Activated CD4-positive, alpha-beta T cell treated with anti-CD3 and anti-CD28 coated beads for 36 hours (primary cell): ENCODE data around the gene KAZN. TPM values are rescaled to one million over a fixed set of nuclear protein-coding genes. Genes with fewer than 3 reads are reported as not detected.

ENCODE experiments used
- ATAC-seq: fragments of 200-7000 bp; cut with Tn5 transposase; one replicate; pipeline ENCODE4 v1.10.0; 2021; ENCODE audit warnings: mild to moderate bottlenecking, moderate library complexity
- CTCF ChIA-PET: fragments of 350-600 bp; sonication (Branson Sonifier 250); formaldehyde crosslinking; loops from one replicate; lab custom pipeline; 2021; ENCODE audit warnings: antibody characterized with exemption; lab: Charles Lee
- POLR2A ChIA-PET: fragments of 350-600 bp; sonication (Branson Sonifier 250); formaldehyde crosslinking; loops from one replicate; lab custom pipeline; 2021; ENCODE audit warnings: antibody characterized with exemption, inconsistent platforms; lab: Charles Lee
- DNase-seq: peaks from one replicate; pipeline ENCODE4 v3.0.0-alpha.2; 2020
- H3K27ac Mint-ChIP-seq: one replicate; pipeline ENCODE4 v1.8.0; 2021; ENCODE audit warnings: mixed read lengths
- H3K27me3 Mint-ChIP-seq: one replicate; pipeline ENCODE4 v1.8.0; 2021; ENCODE audit warnings: mixed read lengths
- H3K36me3 Mint-ChIP-seq: one replicate; pipeline ENCODE4 v1.8.0; 2021; ENCODE audit warnings: low read depth, mixed read lengths
- H3K4me1 Mint-ChIP-seq: one replicate; pipeline ENCODE4 v1.8.0; 2021; ENCODE audit warnings: mixed read lengths
- H3K4me3 Mint-ChIP-seq: one replicate; pipeline ENCODE4 v1.8.0; 2021; ENCODE audit warnings: mild to moderate bottlenecking, moderate library complexity, mixed read lengths
- H3K9me3 Mint-ChIP-seq: one replicate; pipeline ENCODE4 v1.8.0; 2021; ENCODE audit warnings: low read depth, mixed read lengths
- intact Hi-C, 2 experiments: fragments of 100-400 bp; cut with DNase I in 1 of 2; cut with micrococcal nuclease in 1 of 2; formaldehyde crosslinking; loops; one replicate each; pipeline versions ENCODE4 v1.14.2 to v1.15.1; 2022 to 2024; cut with DNase I, micrococcal nuclease
- total RNA-seq, 2 experiments: library from RNA; stranded (reverse); gene quantifications; one replicate each; pipeline ENCODE4 v1.2.3, GENCODE V29; 2021

KAZN gene
- total RNA-seq, 2 experiments from 2014 or later, result 0.89 to 0.90 TPM

DNA sequence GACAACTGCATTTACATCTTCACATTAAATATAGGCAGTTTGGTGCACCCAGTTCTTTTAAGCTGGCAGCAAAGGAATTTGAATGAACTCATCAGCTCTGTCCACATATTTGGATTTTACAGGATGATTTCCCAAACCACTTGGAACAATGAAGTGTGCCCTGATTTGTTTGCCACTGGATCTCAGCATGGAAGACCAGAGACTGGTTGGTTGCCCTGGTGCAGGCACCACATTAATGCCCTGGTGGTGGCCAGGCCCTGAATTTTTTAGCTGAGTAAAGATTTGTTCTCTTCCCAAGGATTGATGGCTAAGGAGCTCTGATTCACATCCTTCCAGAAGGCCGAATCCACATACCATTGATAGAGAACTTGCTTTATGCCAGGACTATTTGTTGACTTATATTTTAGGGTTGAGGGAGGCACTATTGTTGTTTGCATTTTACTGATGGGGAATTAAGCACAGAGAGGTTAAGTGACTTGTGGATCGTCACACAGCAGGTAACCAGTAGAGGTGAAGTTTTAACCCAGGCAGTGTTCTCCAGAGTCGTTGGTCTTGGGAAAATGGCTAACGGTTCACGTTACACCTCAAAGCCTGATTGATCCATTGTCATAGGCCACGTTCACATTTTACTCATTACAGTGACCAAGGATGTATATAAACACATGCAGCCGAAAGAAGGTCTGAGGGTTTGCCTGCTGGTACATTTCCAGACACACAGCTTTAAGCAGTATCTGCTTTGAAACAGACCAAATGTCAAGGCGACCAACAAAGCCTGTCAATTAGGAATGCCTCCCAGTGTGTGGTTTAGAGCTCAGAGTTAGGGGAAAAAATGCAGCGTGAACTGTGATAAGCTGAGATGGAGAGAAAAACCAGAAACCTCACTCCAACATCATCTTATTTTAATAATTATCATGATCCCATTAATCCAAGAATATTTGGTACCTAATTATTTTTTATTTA, 50.7 kb downstream of the KAZN start:
- peaks cover 6% of the 10 kb centered on the region for H3K9me3 Mint-ChIP-seq
- peaks cover 3% of the 10 kb centered on the region for H3K27me3 Mint-ChIP-seq
- no peak for DNase-seq
- no peak for ATAC-seq
- no peaks in the 10 kb centered on the region for H3K4me1 Mint-ChIP-seq
- H3K36me3 Mint-ChIP-seq, result no peaks in the 10 kb centered on the region
- H3K27ac Mint-ChIP-seq, result no peak overlapping the region
- CTCF ChIA-PET, result no interaction called here
- no peak overlapping the region for H3K4me3 Mint-ChIP-seq
- intact Hi-C loops, result no loop called here
- POLR2A ChIA-PET, result no interaction called here

DNA sequence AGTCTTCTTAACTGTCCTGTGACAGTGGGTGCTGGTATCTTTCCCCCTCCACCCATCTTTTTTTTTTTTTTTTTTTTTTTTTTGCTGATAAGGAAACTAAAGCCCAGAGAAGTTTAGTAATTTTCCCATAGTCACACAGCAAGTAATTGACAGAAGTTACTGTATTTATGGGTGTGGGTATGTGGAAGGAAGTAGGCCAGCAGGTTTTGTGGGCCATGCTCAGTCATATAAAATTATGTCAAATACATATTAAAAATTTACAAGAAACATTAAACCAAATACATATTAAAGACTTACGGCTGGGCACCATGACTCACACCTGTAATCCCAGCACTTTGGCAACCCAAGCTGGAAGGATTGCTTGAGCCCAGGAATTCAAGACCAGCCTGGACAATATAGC, 51.5 kb downstream of the KAZN start:
- no peaks in the 10 kb centered on the region for H3K4me1 Mint-ChIP-seq
- ATAC-seq, result no peak
- ChIA-PET POLR2A (no interaction called here), CTCF (no interaction called here)
- H3K27ac Mint-ChIP-seq, result no peak overlapping the region
- intact Hi-C loops, result no loop called here
- H3K27me3 Mint-ChIP-seq, result peaks cover 3% of the 10 kb centered on the region
- no peak overlapping the region for H3K4me3 Mint-ChIP-seq
- H3K9me3 Mint-ChIP-seq, result peaks cover 4% of the 10 kb centered on the region
- H3K36me3 Mint-ChIP-seq, result no peaks in the 10 kb centered on the region
- no peak for DNase-seq

DNA sequence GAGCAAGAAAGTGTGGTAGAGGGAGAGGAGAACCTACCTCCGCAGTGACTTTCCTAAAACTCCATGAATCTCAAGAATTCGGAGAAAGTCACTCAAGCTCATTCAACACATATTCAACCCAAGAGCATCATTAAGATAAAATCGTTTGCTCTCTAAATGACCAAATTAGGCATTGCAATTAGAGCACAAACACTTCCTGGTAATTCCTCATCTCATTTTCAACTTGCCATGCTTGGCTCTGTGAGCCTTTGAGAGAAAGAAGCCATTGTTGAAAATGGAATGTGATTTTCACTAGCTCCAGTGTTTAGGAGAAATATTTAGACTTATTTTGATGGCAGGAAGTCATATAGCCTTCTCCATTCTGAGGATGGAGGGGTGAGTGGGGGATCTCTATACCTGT, 52.5 kb downstream of the KAZN start:
- H3K4me3 Mint-ChIP-seq, result no peak overlapping the region
- intact Hi-C loops, result no loop called here
- H3K27me3 Mint-ChIP-seq, result peaks cover 3% of the 10 kb centered on the region
- no peaks in the 10 kb centered on the region for H3K4me1 Mint-ChIP-seq
- no peak overlapping the region for H3K27ac Mint-ChIP-seq
- ChIA-PET CTCF (no interaction called here), POLR2A (no interaction called here)
- ATAC-seq (no peak), DNase-seq (no peak)
- H3K36me3 Mint-ChIP-seq, result no peaks in the 10 kb centered on the region
- H3K9me3 Mint-ChIP-seq, result no peaks in the 10 kb centered on the region

DNA sequence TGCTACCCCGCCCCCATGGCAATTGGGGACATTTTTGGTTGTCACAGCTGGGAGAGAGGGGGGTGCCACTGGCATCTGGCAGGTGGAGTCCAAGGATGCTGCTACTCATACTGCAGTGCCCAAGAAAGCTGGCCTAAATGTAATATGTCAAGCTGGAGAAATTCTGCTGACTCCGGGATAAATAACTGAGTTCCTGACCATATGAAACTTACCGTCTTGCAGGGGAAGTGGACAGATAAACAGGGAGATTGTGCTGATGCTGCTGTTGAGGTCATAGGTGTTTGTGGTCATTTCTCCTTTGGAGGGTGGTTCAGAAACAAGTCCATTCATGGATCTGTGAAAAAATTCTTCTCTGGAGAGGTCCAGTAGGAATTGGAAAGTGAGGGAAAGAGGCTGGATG, 54.4 kb downstream of the KAZN start:
- Mint-ChIP-seq H3K27me3 (peaks cover 3% of the 10 kb centered on the region), H3K27ac (no peak overlapping the region), H3K36me3 (no peaks in the 10 kb centered on the region), H3K4me1 (no peaks in the 10 kb centered on the region), H3K4me3 (no peak overlapping the region), H3K9me3 (no peaks in the 10 kb centered on the region)
- ChIA-PET POLR2A (no interaction called here), CTCF (no interaction called here)
- intact Hi-C loops, result no loop called here
- ATAC-seq, result no peak
- DNase-seq, result no peak

DNA sequence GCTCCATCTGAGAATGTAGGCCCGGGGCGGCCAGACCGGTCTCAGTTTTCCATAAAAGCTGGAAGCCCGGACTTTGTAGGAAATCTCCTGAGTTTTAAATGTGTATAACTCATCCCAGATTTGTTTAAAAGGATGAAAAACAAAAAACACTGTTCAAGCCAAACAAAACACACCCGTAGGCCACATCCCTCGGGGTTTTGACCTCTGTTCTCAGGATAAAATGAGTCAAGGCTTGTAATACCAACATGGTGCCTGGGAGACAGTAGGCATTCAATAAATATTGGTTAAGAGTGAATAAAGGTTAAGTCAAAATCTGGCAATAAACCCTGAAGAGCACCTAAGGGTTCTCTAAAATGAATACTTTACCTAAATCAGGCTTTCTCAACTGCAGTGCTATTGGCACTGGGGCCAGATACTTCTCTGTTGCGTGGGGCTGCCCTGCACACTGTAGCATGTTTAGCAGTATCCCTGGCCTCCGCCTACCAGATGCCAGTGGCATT, 55.0 kb downstream of the KAZN start:
- no peaks in the 10 kb centered on the region for H3K9me3 Mint-ChIP-seq
- DNase-seq (no peak), ATAC-seq (no peak)
- peaks cover 3% of the 10 kb centered on the region for H3K27me3 Mint-ChIP-seq
- H3K4me1 Mint-ChIP-seq, result no peaks in the 10 kb centered on the region
- intact Hi-C loops, result no loop called here
- no peaks in the 10 kb centered on the region for H3K36me3 Mint-ChIP-seq
- ChIA-PET POLR2A (no interaction called here), CTCF (no interaction called here)
- no peak overlapping the region for H3K27ac Mint-ChIP-seq
- no peak overlapping the region for H3K4me3 Mint-ChIP-seq

DNA sequence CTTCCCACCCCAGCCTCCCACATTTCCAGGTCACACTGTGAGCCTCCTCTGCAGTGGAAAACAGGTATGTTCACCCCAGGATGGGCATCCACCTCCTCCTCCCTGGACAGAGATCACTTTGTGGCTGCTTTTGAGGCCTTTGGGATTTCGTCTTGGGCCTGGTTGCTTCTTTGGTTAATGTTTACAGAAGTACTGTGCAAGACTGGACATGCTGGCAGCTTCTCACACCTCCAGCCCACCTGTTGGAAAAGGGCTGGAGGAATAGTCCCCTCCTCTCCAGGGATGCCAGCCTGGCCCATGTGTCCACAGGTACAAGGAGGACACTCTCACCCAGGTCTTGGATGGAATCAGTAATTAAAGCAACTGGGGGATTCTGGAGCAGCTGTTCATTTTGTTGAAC, 56.1 kb downstream of the KAZN start:
- H3K4me1 Mint-ChIP-seq, result no peaks in the 10 kb centered on the region
- H3K27me3 Mint-ChIP-seq, result peaks cover 3% of the 10 kb centered on the region
- intact Hi-C loops, result no loop called here
- no peak overlapping the region for H3K4me3 Mint-ChIP-seq
- CTCF ChIA-PET, result no interaction called here
- no peak for ATAC-seq
- POLR2A ChIA-PET, result no interaction called here
- no peak for DNase-seq
- no peak overlapping the region for H3K27ac Mint-ChIP-seq
- H3K36me3 Mint-ChIP-seq, result no peaks in the 10 kb centered on the region
- H3K9me3 Mint-ChIP-seq, result no peaks in the 10 kb centered on the region

DNA sequence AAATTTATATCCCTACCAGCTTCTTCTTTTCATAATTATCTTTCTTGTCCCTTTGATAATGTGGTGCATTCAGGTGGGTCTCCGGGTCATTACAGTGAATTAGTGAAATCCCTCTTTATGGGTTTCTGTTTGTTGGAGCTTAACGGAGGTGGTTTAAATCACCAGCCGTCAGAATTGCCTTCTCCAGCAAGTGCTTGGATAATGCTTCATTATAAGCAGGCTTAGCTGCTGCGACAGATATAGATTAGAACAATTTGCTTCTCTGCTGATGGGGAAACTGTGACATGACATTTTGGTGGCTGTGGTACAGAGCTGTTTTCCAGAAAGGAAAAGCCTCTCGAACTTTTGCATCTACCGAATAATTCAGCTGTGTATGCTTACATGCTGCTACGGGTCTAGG, 56.9 kb downstream of the KAZN start:
- ChIA-PET CTCF (no interaction called here), POLR2A (no interaction called here)
- DNase-seq, result no peak
- ATAC-seq, result no peak
- Mint-ChIP-seq H3K27ac (no peak overlapping the region), H3K9me3 (no peaks in the 10 kb centered on the region), H3K4me1 (no peaks in the 10 kb centered on the region), H3K4me3 (no peak overlapping the region), H3K36me3 (no peaks in the 10 kb centered on the region), H3K27me3 (peaks cover 6% of the 10 kb centered on the region)
- intact Hi-C loops, result no loop called here

DNA sequence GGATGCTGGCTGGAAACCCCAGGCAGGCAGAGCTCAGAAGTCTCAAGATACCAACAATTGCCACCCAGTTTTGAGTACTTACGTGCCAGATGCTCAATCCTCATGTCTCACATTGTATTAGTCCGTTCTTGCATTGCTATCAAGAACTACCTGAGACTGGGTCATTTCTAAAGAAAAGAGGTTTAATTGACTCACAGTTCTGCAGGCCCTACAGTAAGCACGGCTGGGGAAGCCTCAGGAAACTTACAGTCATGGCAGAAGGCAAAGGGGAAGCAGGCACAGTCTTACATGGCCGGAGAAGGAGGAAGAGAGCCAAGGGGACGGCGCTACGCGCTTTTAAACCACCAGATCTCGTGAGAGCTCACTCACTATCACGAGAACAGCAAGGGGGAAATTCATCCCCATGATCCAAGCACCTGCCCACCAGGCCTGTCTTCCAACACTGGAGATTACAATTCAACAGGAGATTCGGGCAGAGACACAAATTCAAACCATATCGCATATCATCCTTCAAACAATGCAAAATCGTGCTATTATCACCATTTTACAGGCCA, 58.0 kb downstream of the KAZN start:
- POLR2A ChIA-PET, result no interaction called here
- intact Hi-C loops, result no loop called here
- Mint-ChIP-seq H3K4me3 (no peak overlapping the region), H3K9me3 (no peaks in the 10 kb centered on the region), H3K27ac (no peak overlapping the region), H3K36me3 (no peaks in the 10 kb centered on the region), H3K27me3 (peaks cover 10% of the 10 kb centered on the region), H3K4me1 (no peaks in the 10 kb centered on the region)
- no peak for DNase-seq
- no peak for ATAC-seq
- CTCF ChIA-PET, result no interaction called here

DNA sequence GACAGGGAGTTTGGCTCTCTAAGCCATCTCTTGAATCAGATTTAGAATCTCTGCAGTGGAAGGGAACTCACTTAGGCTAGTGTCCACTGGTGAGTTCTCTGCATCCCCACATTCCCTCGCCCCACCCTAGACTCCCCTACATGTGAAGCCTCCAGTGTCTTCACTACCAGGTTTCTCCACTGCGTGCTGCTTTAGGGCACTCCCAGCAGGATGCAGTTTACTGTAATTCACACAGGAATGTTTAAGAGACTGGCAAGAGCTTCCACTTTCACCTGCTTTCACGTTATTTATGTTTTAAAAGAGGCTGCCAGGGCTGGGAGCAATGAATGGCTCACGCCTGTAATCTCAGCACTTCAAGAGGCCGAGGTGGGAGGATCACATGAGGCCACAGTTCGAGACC, 60.2 kb downstream of the KAZN start:
- ChIA-PET CTCF (no interaction called here), POLR2A (no interaction called here)
- intact Hi-C loops, result no loop called here
- Mint-ChIP-seq H3K4me1 (no peaks in the 10 kb centered on the region), H3K27ac (no peak overlapping the region), H3K9me3 (no peaks in the 10 kb centered on the region), H3K27me3 (peaks cover 7% of the 10 kb centered on the region), H3K4me3 (no peak overlapping the region), H3K36me3 (no peaks in the 10 kb centered on the region)
- no peak for ATAC-seq
- DNase-seq, result no peak

DNA sequence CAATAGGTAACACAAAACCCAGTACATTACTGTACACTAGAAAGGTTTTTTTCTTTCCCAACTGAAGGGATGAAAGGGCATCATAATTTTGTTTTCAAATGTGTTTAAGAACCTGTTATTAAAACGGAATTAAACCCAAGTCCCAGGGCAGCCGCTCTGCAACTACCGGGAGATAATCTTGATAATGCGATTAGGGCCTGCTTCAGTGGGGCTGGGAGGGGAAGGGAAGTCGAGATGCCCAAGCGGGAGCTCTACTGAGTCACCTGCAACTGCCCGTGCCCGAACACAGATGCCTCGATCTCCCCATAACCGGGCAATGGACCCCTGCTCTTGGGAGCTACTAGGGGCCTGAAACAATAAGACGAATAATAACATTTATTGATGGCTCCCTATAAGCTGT, 61.4 kb downstream of the KAZN start:
- Mint-ChIP-seq H3K27me3 (peaks cover 7% of the 10 kb centered on the region), H3K9me3 (no peaks in the 10 kb centered on the region), H3K27ac (no peak overlapping the region), H3K4me3 (no peak overlapping the region), H3K4me1 (no peaks in the 10 kb centered on the region), H3K36me3 (no peaks in the 10 kb centered on the region)
- ChIA-PET POLR2A (no interaction called here), CTCF (no interaction called here)
- DNase-seq (no peak), ATAC-seq (no peak)
- intact Hi-C loops, result no loop called here

DNA sequence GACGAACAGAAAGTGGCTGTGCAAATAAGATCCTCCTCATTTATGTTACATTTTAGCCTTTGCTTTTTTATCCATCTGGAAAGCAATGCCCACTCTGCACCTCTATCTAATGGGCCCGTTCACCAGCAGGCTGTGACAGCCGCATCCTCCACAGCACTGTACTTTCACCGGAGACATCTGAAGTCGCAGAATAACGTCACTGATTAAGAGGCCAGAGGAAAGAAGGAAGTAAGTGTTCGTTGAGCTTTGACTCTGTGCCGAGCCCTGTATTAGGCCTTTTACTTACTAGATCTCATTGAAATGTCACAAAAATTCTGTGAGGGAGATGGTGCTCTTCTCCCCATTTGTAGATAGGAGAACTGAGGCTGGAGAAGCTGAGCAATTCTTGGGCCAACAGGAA, 62.3 kb downstream of the KAZN start:
- no peak for DNase-seq
- Mint-ChIP-seq H3K27me3 (peaks cover 7% of the 10 kb centered on the region), H3K4me1 (no peaks in the 10 kb centered on the region), H3K27ac (no peak overlapping the region), H3K9me3 (no peaks in the 10 kb centered on the region), H3K4me3 (no peak overlapping the region), H3K36me3 (no peaks in the 10 kb centered on the region)
- intact Hi-C loops, result no loop called here
- no peak for ATAC-seq
- CTCF ChIA-PET, result no interaction called here
- POLR2A ChIA-PET, result no interaction called here

DNA sequence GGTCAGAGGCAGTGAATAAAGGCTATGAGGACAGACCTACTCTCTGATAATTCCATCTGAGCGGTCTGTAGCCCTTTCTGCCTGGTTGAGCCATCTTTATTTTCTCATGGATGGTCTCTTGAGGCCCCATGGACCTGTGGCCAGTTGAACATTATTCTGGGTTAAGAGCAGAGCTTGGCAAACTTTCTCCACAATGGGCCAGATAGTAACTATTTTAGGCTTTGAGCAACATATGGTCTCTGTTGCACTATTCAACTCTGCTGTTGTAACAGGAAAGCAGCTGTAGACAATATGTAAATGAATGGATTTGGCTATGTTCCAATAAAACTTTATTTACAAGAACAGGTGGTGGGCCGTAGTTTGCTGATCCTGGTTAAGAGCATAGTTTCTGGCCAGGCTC, 62.7 kb downstream of the KAZN start:
- no peak for ATAC-seq

More for the DNA sequence above, 62.7 kb downstream of the KAZN start:
- no peak overlapping the region for H3K27ac Mint-ChIP-seq
- no peak overlapping the region for H3K4me3 Mint-ChIP-seq
- peaks cover 7% of the 10 kb centered on the region for H3K27me3 Mint-ChIP-seq
- DNase-seq, result no peak
- no peaks in the 10 kb centered on the region for H3K36me3 Mint-ChIP-seq
- ChIA-PET CTCF (no interaction called here), POLR2A (no interaction called here)
- intact Hi-C loops, result no loop called here
- H3K9me3 Mint-ChIP-seq, result no peaks in the 10 kb centered on the region
- H3K4me1 Mint-ChIP-seq, result no peaks in the 10 kb centered on the region
